Retina (tissue), 1 donor: Measurements from ENCODE around the gene CEP350.
"Not testable (repeated sequence)": the region's sequence is repeated elsewhere in the genome, so short reads cannot be mapped to it uniquely, and the experiment has no call there.

Source experiments
- DNase-seq: peaks from one replicate; pipeline ENCODE4 v3.0.0-alpha.2; 2016

CEP350 gene

DNA sequence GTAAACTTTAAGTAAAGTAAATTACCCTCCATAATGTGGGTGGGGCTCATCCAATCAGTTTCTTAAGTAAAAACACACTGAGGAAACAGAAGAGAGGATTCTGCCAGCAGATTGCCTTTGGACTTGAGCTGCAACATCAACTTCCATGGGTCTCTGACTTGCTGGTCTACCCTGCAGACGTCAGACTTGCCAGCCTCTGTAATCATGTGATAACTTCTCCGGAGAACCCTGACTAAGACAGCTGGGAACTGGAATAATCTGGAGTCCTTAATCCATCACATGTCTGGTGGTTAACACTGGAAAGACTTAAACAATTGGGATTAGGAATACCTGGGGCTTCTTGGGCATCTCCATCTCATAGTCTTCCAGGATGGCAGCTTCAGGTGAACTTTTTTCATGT lies 13.2 kb upstream of the CEP350 start:
- no peak for DNase-seq

DNA sequence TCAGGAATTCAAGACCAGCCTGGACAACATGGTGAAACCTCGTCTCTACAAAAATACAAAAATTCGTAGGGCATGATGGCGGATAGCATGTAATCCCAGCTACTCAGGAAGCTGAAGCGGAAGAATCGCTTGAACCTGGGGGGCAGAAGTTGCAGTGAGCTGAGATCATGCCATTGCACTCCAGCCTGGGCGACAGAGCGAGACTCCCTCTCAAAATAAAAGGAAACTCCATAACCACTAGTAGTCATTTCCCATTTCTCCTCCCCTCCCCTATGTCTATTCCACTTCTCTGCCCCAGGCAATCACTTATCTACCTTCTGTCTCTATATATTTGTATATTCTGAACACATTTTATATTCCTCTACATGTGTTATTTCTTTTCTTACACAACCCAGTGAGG lies 4.0 kb upstream of the CEP350 start:
- DNase-seq = no peak

DNA sequence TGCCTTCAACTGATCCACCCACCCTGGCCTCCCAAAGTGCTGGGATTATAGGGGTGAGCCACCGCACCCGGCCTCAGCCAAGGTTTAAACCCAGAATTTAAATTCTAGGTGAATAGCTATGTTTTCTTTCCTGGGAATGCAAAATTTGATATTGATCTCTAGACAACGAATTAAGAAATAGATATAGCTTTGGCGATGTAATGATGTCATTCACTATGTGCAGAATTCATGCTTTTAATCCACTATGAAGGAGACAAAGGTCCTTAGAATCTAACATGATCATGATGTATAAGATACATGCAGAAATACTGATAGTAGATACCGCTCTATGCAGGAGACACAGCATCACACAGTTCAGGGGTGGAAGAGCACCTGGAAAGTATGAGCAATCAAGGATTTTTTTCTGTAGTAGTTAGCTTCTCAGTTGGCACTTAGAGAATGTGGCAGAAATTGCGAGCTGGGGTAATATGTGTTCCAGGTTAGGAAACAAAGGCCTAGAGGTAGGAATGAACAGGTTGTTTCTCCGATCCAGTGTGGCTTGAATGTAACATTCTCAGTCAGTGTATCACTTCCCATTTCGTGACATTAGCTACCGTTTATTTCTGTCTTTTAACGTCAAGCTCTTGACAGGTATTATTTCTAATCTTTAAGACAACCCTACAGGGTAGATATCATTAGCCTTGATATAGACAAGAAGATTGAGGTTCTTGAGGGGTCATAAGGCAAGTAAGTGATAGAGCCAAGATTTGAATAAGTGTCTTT lies 3.0 kb upstream of the CEP350 start:
- DNase-seq = no peak

DNA sequence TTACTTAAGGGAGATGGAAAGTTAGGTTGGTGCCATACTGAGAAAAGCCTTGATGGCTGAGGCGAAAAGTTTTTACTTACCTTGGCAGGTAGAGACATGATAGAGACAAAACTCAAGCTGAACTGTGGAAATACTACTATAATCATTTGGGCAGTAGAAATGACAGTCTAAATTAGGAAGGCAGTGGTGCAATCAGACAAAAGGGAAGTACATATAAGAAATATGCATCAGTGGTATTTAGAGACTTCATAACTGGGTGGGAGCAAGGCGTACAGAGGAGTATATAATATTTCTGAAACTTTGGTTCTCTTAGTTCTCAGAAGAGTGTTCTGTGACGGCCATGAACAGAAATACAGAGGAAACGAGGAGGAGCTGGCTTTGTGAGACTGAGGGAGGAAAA lies 2.4 kb upstream of the CEP350 start:
- DNase-seq = no peak

DNA sequence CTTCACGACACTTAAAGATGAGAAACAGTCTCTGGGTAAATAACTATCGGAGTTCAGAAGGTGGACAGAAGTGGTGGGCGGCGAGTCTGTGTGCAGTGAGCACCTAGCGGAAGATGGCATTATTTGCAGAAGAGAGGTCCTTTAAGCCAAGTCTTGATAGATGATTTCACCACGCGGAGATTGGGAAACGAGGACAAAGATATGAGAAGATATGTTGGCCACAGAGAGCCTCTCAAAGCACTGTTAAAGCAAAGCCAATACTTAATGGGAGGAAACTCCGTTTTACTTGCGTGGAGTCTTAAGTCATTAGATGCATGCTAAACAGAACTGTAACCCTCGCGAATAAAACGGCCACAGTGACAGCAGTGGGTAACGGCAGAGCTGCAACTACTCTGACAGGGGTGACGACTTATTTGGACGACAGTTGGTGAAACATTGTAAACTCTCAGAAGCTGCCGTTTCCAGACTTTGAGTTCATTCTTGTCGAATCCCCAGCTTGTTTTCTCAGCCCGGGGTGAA lies 577 bp upstream of the CEP350 start:
- DNase-seq = no peak

DNA sequence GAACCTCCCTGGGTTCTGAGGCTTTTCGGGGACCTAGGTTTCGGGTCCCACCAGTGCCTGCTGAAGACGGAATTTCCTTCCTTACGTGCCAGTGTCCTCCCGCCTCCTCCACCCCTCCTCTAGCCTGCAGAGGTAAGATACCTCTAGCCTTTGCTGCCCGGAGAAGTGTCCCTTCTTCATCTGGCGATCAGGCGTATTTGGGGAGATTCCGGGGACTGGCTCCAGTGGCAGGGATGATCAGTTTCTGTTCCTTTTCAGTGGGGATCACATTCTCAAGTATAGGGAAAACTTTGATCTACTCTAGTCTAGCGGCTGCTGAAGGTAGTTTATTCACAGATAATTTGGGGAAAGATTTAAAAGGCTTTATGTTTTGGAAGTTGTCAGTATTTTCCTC lies 674 bp downstream of the CEP350 start:
- no peak for DNase-seq

DNA sequence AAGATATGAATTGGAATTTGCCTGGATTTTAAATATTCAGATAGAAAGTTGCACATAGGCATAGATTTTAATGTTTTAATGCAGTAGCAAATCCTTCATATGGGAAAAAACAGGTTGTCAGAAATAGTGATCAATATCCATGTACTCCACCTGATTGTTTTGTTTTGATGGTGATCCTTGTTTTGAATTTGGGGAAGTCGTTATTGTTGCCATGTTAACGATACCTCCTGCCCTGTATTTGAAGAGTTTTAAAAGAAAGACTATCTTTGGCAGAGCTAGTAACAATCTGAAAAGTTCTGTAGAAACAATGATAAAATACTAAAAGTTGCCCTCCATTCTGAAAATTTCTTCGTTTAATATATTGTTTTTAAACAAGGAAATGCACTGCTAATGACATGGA lies 1.1 kb downstream of the CEP350 start:
- no peak for DNase-seq

DNA sequence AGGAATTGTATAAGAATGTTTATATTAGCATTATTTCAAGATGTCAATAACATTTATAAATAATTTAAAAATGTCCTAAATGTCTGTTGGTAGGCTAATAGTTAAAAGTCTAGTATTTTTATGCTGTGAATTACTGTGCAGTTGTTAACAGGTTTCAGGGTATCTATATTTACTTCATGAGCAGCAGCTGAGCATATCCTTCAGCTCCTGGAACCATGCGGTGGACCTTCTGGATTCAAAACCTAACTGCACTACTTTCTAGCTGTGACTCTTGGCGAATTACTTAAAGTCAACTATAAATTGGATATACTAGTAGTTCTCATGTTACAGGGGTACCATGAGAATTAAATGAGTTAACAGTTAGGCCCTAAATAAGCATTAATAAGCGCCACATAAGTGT lies 3.7 kb downstream of the CEP350 start:
- DNase-seq = no peak

DNA sequence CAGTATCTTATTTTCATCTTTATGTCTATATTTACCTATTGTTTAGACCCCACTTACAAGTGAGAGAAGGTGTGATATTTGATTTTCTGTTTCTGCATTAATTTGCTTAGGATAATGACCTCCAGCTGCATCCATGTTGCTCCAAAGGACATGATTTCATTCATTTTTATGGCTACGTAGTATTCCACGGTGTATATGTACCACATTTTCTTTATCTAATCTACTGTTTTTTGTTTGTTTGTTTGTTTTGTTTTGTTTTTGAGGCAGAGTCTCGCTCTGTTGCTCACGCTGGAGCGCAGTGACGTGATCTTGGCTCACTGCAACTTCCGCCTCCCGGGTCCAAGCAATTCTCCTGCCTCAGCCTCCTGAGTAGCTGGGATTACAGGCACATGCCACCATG lies 7.6 kb downstream of the CEP350 start:
- not testable (repeated sequence) for DNase-seq

DNA sequence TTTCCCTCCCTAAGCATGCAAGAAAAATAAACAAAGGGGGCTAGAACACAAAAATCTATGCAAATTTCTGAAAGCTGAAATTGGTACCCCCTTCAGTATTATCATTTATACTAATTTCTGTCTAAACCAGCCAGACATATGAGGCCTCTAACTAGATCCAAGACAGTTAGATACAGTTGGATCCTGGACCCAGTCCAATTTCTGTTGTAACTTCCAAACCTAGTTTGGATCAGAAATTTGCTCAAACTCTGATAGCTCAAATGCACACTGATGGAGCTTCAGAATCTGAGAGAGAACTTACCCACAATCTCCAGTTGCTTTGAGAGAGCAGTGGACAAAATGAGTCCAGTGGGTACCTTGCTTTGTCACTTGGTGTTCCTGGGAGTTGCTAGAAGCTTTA lies 11.9 kb downstream of the CEP350 start:
- no peak for DNase-seq

DNA sequence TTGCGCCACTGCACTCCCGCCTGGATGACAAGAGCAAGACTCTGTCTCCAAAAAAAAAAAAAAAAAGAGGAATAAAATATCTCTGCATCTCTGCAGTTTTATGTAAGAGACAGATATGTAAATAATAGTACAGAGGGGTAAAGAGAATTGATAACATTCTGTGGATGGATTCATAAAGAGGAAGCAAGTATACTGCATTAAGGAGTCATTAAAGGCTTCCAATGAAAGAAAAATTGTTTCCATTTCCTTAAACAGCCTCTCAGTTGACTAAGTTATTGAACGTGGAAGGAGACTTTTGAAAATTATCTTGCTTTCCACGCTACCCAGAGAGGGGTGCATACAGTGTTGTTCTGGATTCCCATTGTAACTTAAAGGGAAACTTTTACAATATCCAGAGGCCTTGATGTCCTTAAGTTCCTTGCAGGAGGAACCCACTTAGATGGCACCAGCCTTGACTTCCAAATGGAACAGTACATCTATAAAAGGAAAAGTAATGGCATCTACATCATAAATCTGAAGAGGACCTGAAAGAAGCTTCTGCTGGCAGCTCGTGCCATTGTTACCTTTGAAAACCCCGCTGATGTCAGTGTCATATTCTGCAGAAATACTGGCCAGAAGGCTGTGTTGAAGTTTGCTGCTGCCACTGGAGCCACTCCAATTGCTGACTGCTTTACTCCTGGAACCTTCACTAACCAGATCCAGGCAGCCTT lies 13.8 kb downstream of the CEP350 start:
- DNase-seq = no peak

DNA sequence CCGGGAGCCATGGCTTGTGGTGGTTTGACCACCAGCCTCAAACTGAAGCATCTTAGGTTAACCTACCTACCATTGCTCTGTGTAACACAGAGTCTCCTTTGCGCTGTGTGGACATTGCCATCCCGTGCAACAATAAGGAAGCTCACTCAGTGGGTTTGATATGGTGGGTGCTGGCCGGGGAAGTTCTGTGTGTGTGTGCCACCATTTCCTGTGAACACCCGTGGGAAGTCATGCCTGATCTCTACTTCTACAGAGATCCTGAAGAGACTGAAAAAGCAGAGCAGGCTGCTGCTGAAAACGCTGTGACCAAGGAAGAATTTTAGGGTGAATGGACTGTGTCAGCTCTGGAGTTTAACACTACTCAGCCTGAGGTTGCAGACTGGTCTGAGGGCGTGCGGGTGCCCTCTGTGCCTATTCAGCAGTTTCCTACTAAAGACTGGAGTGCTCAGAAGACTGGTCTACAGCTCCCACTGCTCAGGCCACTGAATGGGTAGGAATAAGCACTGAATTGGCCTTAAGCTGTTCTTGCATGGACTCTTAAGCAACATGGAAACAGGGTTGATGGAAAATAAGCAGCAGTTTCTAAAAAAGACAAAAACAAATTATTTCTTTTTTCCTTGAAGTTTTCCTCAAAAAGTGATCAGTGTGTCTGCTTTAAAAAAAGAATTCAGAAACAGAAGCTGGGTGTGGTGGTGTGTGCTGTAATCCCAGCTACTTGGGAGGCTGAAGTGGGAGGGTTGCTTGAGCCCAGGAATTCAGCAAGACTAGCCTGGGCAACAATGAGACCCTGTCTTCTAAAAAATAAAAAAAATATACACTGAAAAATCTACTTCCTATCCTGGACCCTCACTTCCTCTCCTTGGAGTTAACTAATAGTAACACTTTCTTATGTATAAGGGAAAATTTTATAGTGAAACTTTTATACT lies 14.6 kb downstream of the CEP350 start:
- no peak for DNase-seq

DNA sequence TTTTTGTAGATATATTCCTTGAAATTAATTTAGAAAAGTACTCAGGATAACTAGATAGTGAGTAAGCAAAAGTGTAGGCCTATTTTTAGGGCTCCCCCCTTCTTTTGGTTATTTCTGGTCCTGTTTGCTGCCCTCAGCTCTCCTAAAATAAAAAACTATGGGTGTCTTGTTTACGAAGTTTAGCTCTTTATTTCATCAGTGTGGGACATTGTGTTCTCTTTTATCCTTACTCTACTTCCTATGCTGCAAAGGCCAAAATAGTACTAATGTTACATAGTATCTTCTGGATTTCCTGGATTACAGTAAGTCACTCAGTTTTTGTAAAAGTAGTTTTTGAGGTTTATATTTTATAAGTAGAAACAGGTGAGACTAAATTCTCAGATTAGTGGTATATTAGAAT lies 15.4 kb downstream of the CEP350 start:
- no peak for DNase-seq

DNA sequence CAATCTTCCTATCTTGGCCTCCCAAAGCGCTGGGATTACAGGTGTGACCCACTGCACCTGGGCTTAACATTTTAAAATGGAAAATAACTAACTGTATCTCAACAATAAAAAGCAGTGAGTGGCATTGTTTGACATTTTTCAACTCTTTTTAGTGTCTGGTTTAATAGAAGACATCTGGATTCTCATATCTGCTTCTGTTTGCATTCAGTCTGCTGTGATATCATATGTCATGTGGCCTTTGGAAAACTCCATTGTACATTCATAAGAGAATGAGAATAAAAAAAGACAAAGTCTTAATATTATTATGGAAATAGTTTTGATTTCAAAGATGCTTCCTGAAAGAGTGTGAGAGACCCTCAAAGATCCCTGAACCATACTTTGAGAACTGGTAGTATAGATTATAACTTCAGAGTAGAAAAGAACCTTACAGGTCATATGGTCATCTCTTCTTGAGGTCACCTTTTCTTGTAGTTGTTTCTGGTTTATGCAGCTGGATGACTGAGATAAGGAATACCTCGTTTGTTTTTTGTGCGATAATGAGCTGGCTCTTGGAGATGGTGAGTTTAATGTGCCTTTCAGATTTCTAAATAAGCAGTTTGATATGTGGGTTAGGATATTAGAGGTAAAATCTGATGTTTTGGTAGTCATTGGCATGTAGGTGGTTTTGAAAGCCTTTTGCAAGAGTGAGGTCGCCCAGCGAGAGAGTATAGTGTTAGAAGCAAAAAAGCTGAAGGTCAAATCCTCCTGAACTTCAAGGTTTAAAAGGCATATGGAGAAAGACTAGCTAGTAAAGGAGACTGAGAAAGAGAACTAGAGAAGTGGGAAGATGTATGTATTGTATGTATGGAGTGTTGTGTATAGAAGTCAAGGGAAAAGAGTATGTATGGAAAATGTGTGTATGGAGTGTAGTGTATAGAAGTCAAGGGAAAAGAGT lies 17.2 kb downstream of the CEP350 start:
- DNase-seq = no peak

DNA sequence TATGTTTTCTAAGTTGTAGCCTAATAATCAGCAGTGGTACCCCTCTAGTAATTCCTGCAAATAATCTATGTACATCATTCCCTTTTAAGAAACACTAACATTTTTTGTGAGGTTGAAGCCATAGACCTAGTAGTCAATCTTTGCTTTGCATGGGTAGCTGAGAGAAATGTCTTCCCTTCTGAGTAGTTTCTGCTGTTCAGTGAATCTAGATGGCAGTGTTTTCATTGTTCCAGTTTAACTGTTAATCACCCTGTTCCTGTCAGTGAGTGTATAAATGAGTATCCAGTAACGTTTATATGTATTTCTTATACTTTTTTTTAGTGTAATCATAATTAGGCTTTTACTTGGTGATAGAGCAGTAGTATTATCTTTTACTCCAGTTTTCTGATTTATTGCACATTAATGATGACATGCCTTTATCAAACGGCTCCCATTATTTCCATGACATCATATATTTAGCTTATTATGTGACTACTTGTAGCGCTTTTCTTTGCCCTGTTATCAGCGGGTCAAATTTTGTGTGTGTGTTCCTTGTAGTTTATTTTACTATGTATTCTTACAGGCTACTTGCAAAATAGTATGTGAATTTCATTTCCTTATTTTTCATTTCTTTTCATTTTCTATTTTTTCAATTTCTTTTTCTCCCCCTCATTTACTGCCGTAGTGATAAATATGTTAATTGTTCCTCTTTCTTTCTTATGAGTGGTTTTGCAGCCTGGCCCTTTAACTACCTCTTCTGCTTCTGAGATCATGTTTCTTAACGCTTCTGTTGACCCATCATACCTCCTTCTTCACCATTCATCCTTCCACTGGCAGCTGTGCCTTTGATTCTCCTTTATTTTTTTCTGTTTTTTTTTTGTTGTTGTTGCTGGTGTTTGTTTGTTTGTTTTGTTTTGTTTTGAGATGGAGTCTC lies 18.8 kb downstream of the CEP350 start:
- DNase-seq = no peak

DNA sequence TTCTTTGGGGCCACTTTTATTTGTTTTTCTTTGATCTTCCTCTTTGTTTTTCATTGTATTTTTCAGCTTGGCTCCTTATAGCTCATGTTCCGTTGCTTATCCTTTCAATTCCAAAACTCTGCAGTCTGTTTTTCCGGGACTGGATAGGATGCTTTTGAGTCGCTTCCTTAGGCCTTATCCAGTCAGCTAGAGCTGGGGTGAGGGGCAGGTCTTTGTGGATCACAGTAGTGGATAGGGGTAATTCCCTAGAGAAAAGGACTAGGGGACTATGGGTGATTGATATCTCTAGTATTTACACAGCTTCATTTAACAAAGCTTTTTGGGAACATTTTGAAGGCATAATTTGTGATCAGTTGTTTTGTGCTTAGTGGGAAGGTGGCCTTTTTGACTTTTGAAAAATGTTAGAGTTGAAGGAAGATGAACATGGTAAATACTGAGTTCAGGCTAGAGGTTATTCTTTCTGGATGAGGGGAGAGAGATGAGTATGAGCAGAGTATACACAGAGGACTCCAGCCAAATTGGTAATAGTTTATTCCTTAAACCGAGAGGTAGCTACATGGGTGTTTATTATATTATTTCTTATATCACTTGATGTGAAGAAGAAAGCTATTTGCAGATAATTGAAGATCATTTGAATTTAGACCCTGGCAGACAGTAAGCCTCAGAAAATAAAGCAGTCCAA lies 22.5 kb downstream of the CEP350 start:
- no peak for DNase-seq

DNA sequence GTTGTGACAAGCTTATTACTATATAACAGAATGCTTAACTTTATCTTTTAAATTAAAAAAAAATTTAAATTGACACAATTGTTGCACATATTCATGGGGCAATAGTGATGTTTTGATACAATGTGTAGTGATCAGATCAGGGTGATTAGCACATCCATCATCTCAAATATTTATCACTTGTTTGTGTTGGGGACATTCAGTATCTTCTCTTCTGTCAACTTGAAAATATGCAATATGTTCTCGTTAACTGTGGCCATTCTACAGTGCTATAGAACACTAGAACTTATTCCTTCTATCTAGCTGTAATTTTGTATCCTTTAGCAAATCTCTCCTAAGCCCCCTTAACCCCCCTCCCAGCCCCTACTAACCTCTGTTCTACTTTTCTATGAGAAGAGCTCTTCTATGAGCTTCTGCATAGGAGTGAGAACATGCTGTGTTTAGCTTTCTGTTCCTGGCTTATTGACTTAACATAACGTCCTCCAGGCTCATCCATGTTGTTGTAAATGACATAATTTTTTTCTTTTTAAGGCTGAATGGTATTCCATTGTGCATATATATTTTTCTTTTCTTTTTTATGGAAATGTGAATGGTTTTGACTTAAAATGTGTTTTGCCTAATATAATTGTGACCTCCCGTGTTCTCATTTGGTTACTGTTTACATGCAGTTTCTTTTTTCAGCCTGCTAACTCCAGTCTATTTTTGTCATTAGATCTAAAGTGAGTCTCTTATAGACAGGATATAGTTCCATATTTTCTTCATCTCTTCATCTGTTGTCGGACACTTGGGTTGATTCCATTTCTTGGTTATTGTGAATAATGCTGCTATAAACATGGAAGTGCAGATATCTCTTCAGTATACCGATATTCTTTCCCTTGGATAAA lies 23.8 kb downstream of the CEP350 start:
- no peak for DNase-seq

DNA sequence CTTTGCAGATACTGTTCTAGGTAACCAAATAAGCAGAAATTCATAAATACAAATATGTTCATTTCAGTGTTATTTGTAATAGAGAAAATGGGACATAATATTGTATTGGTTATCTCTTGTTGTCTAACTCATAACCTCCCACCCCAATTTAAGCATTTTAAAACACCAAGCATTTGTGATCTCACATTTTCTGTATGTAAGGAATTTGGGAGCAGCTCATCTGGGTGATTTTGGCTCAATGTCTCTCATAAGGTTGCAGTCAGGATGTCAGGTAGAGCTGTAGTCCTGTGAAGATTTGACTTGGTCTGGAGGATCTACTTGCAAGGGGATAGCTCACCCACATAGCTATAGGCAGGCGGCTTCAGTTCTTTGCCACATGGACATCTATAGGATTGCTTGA lies 29.5 kb downstream of the CEP350 start:
- DNase-seq = no peak

DNA sequence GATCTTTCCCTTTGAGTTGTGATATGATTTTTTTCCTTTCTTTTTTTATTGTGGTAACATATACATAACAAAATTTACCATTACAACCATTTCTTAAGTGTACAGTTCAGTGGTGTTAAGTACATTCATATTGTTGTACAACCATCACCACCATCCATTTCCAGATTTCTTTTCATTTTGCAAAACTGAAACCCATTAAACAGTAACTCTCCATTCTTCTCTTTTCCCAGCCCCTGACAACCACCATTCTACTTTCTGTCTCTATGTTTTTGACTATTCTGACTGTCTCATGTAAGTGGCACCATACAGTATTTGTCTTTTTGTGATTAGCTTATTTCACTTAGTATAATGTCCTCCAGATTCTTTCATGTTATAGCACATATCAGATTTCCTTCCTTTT lies 30.3 kb downstream of the CEP350 start:
- no peak for DNase-seq
